Brain microvascular endothelial cell (primary cell): ENCODE results near the gene AIM2.
"Not testable (repeated sequence)": the region's sequence is repeated elsewhere in the genome, so short reads cannot be mapped to it uniquely, and the experiment has no call there.

Experiments used
- DNase-seq: peaks from one replicate; pipeline ENCODE4 v3.0.0-alpha.2; 2020
- H3K27ac ChIP-seq: fragments of 250-450 bp; sonication (Bioruptor Pico); 2 replicates; pipeline ENCODE4 v1.5.1; 2020; ENCODE audit warnings: mild to moderate bottlenecking, moderate library complexity
- H3K27me3 ChIP-seq: fragments of 250-450 bp; sonication (Bioruptor Pico); replicated peaks from 2 replicates; pipeline ENCODE4 v1.5.1; 2020; ENCODE audit warnings: mild to moderate bottlenecking
- H3K36me3 ChIP-seq: fragments of 250-450 bp; sonication (Bioruptor Pico); replicated peaks from 2 replicates; pipeline ENCODE4 v1.5.1; 2020; ENCODE audit warnings: mild to moderate bottlenecking
- H3K4me3 ChIP-seq: 2 replicates; pipeline ENCODE4 v1.5.1; 2011; ENCODE audit warnings: low read depth, mild to moderate bottlenecking, control low read depth, low read length, moderate library complexity
- CTCF ChIP-seq: IDR thresholded peaks from 2 replicates; pipeline ENCODE4 v1.5.1; 2011; ENCODE audit warnings: low read depth, mild to moderate bottlenecking, moderate library complexity, low read length, control low read depth, inconsistent platforms; ENCODE audit errors: missing control alignments
- in situ Hi-C: cut with HindIII; loops from 2 replicates; pipeline ENCODE4 v1.10.0; 2017; ENCODE audit warnings: low sequenced_read_pairs, low pct_ligation_motif_present

AIM2 gene

GRCh38 chr1:159040893-159041724 lies 35.5 kb downstream of the AIM2 start:
- H3K27ac ChIP-seq = peak overlapping the region; percentile 24

GRCh38 chr1:159040206-159040605 lies 36.4 kb downstream of the AIM2 start:
- TF ChIP-seq CTCF = no peak
- Histone ChIP-seq H3K27me3 (no peaks in the 10 kb centered on the region), H3K4me3 (no peak overlapping the region), H3K36me3 (peaks cover 41% of the 10 kb centered on the region), H3K27ac (peak overlapping the region; percentile 64)
- peak; percentile 16 for DNase-seq
- in situ Hi-C loops = loop anchor here (25.0 kb wide), 1 partner anchor 1078 kb away; no protein-coding TSS in a partner anchor

More at GRCh38 chr1:159040893-159041724, 35.5 kb downstream of the AIM2 start:
- no peak for TF ChIP-seq CTCF
- Histone ChIP-seq H3K36me3 (peaks cover 45% of the 10 kb centered on the region), H3K4me3 (no peak overlapping the region), H3K27me3 (no peaks in the 10 kb centered on the region)
- in situ Hi-C loops = loop anchor here (25.0 kb wide), 1 partner anchor 1079 kb away; no protein-coding TSS in a partner anchor
- no peak for DNase-seq

GRCh38 chr1:159030877-159031447 lies 45.6 kb downstream of the AIM2 start:
- Histone ChIP-seq H3K27ac (peak overlapping the region; percentile 32), H3K27me3 (no peaks in the 10 kb centered on the region), H3K4me3 (no peak overlapping the region), H3K36me3 (peaks cover 54% of the 10 kb centered on the region)
- in situ Hi-C loops = loop anchor here (25.0 kb wide), 1 partner anchor 1069 kb away; no protein-coding TSS in a partner anchor
- DNase-seq = peak; percentile 37
- TF ChIP-seq CTCF = no peak

- Histone ChIP-seq H3K27ac (no peak overlapping the region), H3K27me3 (no peaks in the 10 kb centered on the region), H3K4me3 (no peak overlapping the region), H3K36me3 (peaks cover 53% of the 10 kb centered on the region)
- in situ Hi-C loops = loop anchor here (25.0 kb wide), 1 partner anchor 1068 kb away; no protein-coding TSS in a partner anchor
- DNase-seq = no peak
- TF ChIP-seq CTCF = no peak
These were observed 46.3 kb downstream of the AIM2 start for GRCh38 chr1:159030311-159030710.

- not testable (repeated sequence) for DNase-seq, H3K4me3 ChIP-seq, H3K27ac ChIP-seq, H3K27me3 ChIP-seq
- in situ Hi-C loops = loop anchor here (25.0 kb wide), 1 partner anchor 1065 kb away; no protein-coding TSS in a partner anchor
- H3K36me3 ChIP-seq = peaks cover 28% of the 10 kb centered on the region
These were observed 49.7 kb downstream of the AIM2 start for GRCh38 chr1:159026841-159027240.

GRCh38 chr1:159025043-159025442 lies 51.5 kb downstream of the AIM2 start:
- Histone ChIP-seq H3K36me3 (peaks cover 24% of the 10 kb centered on the region), H3K27ac (no peak overlapping the region), H3K27me3 (no peaks in the 10 kb centered on the region), H3K4me3 (no peak overlapping the region)
- TF ChIP-seq CTCF = no peak
- no peak for DNase-seq
- in situ Hi-C loops = loop anchor here (25.0 kb wide), 1 partner anchor 1063 kb away; no protein-coding TSS in a partner anchor
